HepG2 (cell line): ENCODE results near the gene KAZN. TPM values are rescaled to one million over a fixed set of nuclear protein-coding genes. Genes with fewer than 3 reads are reported as not detected.

Experiments used
- ATAC-seq: fragments of 200-7000 bp; cut with Tn5 transposase; 3 replicates; pipeline ENCODE4 v1.9.1; 2020; ENCODE audit warnings: mild to moderate bottlenecking, moderate library complexity
- BruUV-seq: library from RNA; stranded (reverse); fragments of 400-500 nt; replicated peaks from 2 replicates; lab custom pipeline; 2021; lab: Mats Ljungman, UMichigan
- CTCF ChIA-PET: fragments of 300-600 bp; formaldehyde crosslinking; extraction: SDS; loops from one replicate; lab custom pipeline; 2021; ENCODE audit warnings: low total read pairs, inconsistent platforms, low intra/inter-chr PET ratio; lab: Yijun Ruan, JAX
- POLR2A ChIA-PET: fragments of 350-600 bp; sonication (Branson Sonifier 250); formaldehyde crosslinking; loops from one replicate; lab custom pipeline; 2020; ENCODE audit warnings: antibody characterized with exemption, inconsistent platforms; lab: Yijun Ruan, JAX
- DNase-seq: peaks from one replicate; pipeline ENCODE4 v3.0.0-alpha.2; 2015; ENCODE audit warnings: low spot score
- FAIRE-seq: peaks from 3 replicates; lab custom pipeline; 2011; peaks lifted over from hg19 to GRCh38; lab: Jason Lieb, UNC
- H2AFZ ChIP-seq: one replicate; pipeline ENCODE4 v1.6.1; 2011; ENCODE audit warnings: low read length, inconsistent platforms
- H3K27ac ChIP-seq: fragments of 300-600 bp; 3 replicates; pipeline ENCODE4 v1.8.0; 2011; ENCODE audit warnings: mixed run types, mild to moderate bottlenecking, mixed read lengths, low read length, inconsistent platforms; ENCODE audit not compliant: insufficient read depth; ENCODE audit errors: extremely low read length
- H3K27me3 ChIP-seq, 2 experiments: fragments of 200-600 bp in 1 of 2; 2 replicates in 1 of 2; 3 replicates in 1 of 2; pipeline versions ENCODE4 v1.6.0 to v1.8.0; 2011; ENCODE audit warnings: low read length in 2 of 2, mild to moderate bottlenecking in 2 of 2, moderate library complexity in 2 of 2, inconsistent platforms in 1 of 2; ENCODE audit not compliant: insufficient read depth in 2 of 2, control insufficient read depth in 1 of 2
- H3K36me3 ChIP-seq, 2 experiments: fragments of 200-600 bp in 1 of 2; replicated peaks in 1 of 2; 2 replicates in 1 of 2; 3 replicates in 1 of 2; pipeline versions ENCODE4 v1.5.1 to v1.8.0; 2011; ENCODE audit warnings: low read length in 2 of 2, inconsistent platforms in 1 of 2; ENCODE audit not compliant: insufficient read depth in 2 of 2, control insufficient read depth in 1 of 2
- H3K4me1 ChIP-seq: 2 replicates; pipeline ENCODE4 v1.5.1; 2012; ENCODE audit warnings: low read length, inconsistent platforms; ENCODE audit not compliant: insufficient read depth
- H3K4me2 ChIP-seq: 2 replicates; pipeline ENCODE4 v1.6.0; 2011; ENCODE audit warnings: low read depth, low read length, inconsistent platforms
- H3K4me3 ChIP-seq, 3 experiments: fragments of 200-600 bp in 1 of 3; sonication (generic), shearing (Covaris generic) in 1 of 3; replicated peaks in 1 of 3; 2 replicates each; pipeline ENCODE4 v1.5.1; 2011 to 2016; ENCODE audit warnings: low read length in 3 of 3, inconsistent platforms in 2 of 3, low read depth in 2 of 3, mild to moderate bottlenecking in 2 of 3, control low read depth in 1 of 3, mixed read lengths in 1 of 3; ENCODE audit not compliant: insufficient read depth in 1 of 3
- H3K79me2 ChIP-seq: one replicate; pipeline ENCODE4 v1.6.1; 2011; ENCODE audit warnings: low read length, inconsistent platforms; ENCODE audit not compliant: insufficient read depth
- H3K9ac ChIP-seq: 2 replicates; pipeline ENCODE4 v1.6.0; 2011; ENCODE audit warnings: mild to moderate bottlenecking, low read depth, low read length, inconsistent platforms; ENCODE audit not compliant: insufficient read depth
- H3K9me3 ChIP-seq: 2 replicates; pipeline ENCODE4 v1.5.1; 2012; ENCODE audit warnings: mild to moderate bottlenecking, low read length
- H4K20me1 ChIP-seq: 2 replicates; pipeline ENCODE4 v1.6.0; 2011; ENCODE audit warnings: inconsistent platforms, mild to moderate bottlenecking, low read length, moderate library complexity; ENCODE audit not compliant: insufficient read depth
- FOSL1 ChIP-seq: sonication (generic); formaldehyde crosslinking; IDR thresholded peaks from 2 replicates; pipeline ENCODE4 v1.9.0; 2021; ENCODE audit warnings: missing genetic modification reagents, borderline replicate concordance
- GLI4 ChIP-seq: sonication (generic); formaldehyde crosslinking; IDR thresholded peaks from 2 replicates; pipeline ENCODE4 v1.5.1; 2020; ENCODE audit warnings: missing genetic modification reagents, mild to moderate bottlenecking, moderate library complexity, borderline replicate concordance
- IKZF4 ChIP-seq: sonication (generic); formaldehyde crosslinking; IDR thresholded peaks from 2 replicates; pipeline ENCODE4 v1.5.1; 2020; ENCODE audit warnings: borderline replicate concordance, mild to moderate bottlenecking, low read depth, missing genetic modification reagents; ENCODE audit errors: not compliant biosample characterization
- PAX8 ChIP-seq: sonication (generic); formaldehyde crosslinking; IDR thresholded peaks from 2 replicates; pipeline ENCODE4 v1.8.0; 2022; ENCODE audit warnings: mild to moderate bottlenecking, missing genetic modification reagents, borderline replicate concordance
- TBX3 ChIP-seq: fragments of 450-650 bp; IDR thresholded peaks from 2 replicates; pipeline ENCODE4 v1.6.1; 2017; ENCODE audit warnings: antibody characterized with exemption, mild to moderate bottlenecking, inconsistent platforms, borderline replicate concordance
- U2AF2 ChIP-seq: fragments of 200-400 bp; formaldehyde crosslinking; IDR thresholded peaks from 2 replicates; pipeline ENCODE4 v1.6.1; 2017; ENCODE audit warnings: low read depth, mild to moderate bottlenecking, low read length
- XBP1 ChIP-seq: sonication (generic); formaldehyde crosslinking; IDR thresholded peaks from 2 replicates; pipeline ENCODE4 v1.5.0; 2020; ENCODE audit warnings: missing genetic modification reagents
- ZEB1 ChIP-seq: IDR thresholded peaks from 2 replicates; pipeline ENCODE4 v1.6.1; 2012; ENCODE audit warnings: mild to moderate bottlenecking, low read depth, inconsistent platforms; ENCODE audit not compliant: insufficient replicate concordance
- ZFP36L1 ChIP-seq: sonication (generic); formaldehyde crosslinking; IDR thresholded peaks from 2 replicates; pipeline ENCODE4 v1.8.0; 2022; ENCODE audit warnings: mild to moderate bottlenecking, missing genetic modification reagents, moderate library complexity
- ZNF383 ChIP-seq: sonication (generic); formaldehyde crosslinking; IDR thresholded peaks from 2 replicates; pipeline ENCODE4 v1.4.0; 2020; ENCODE audit warnings: missing genetic modification reagents, mild to moderate bottlenecking, borderline replicate concordance
- ZNF530 ChIP-seq: sonication (generic); formaldehyde crosslinking; IDR thresholded peaks from 2 replicates; pipeline ENCODE4 v1.5.0; 2020; ENCODE audit warnings: low read depth, mild to moderate bottlenecking, missing genetic modification reagents
- ZNF550 ChIP-seq: sonication (generic); formaldehyde crosslinking; IDR thresholded peaks from 2 replicates; pipeline ENCODE4 v1.4.0; 2020; ENCODE audit warnings: mild to moderate bottlenecking, missing genetic modification reagents, borderline replicate concordance
- ZNF788 ChIP-seq: sonication (generic); formaldehyde crosslinking; IDR thresholded peaks from 2 replicates; pipeline ENCODE4 v1.5.0; 2020; ENCODE audit warnings: mild to moderate bottlenecking, missing genetic modification reagents, borderline replicate concordance
- ZSCAN31 ChIP-seq: sonication (generic); formaldehyde crosslinking; IDR thresholded peaks from 2 replicates; pipeline ENCODE4 v1.5.0; 2020; ENCODE audit warnings: low read depth, mild to moderate bottlenecking, missing genetic modification reagents
- WGBS: methylation state at CpG from one replicate; pipeline ENCODE4 v1.1.6; 2017; ENCODE audit warnings: low lambda C conversion rate; 5-methylcytosine and 5-hydroxymethylcytosine counted together
- in situ Hi-C: cut with HindIII; loops from 2 replicates; pipeline ENCODE4 v1.10.0; 2017; ENCODE audit warnings: low pct_unique_long_range_greater_than_20kb; ENCODE audit not compliant: extremely low pct_ligation_motif_present
- intact Hi-C: fragments of 100-400 bp; cut with micrococcal nuclease; formaldehyde crosslinking; loops from one replicate; pipeline ENCODE4 v1.10.0; 2022; ENCODE audit not compliant: unreplicated experiment
- polyA plus RNA-seq, 8 experiments: library from polyadenylated mRNA; depleted of rRNA in 3 of 8; stranded (reverse) in 7 of 8; unstranded in 1 of 8; fragments of >200 nt; fragmentation: Illumina TruSeq in 4 of 8; extraction: Trizol in 4 of 8; gene quantifications; 2 replicates each; pipeline versions ENCODE4 v1.2.1 to v1.2.3, GENCODE V29; 2011 to 2016; ENCODE audit warnings: low read depth in 4 of 8, missing spikeins in 1 of 8, mixed read lengths in 1 of 8; ENCODE audit not compliant: insufficient read depth in 1 of 8
- total RNA-seq, 5 experiments: library from RNA; depleted of rRNA; stranded (reverse); fragments of >200 nt; fragmentation: Illumina TruSeq; extraction: Trizol; gene quantifications; 2 replicates each; pipeline ENCODE4 v1.2.3, GENCODE V29; 2016; ENCODE audit warnings: low read depth in 1 of 5
- TF ChIP-seq, protein P1 (sequence below): sonication (generic); formaldehyde crosslinking; IDR thresholded peaks from 2 replicates; pipeline ENCODE4 v1.5.1; 2020; ENCODE audit warnings: missing genetic modification reagents, mild to moderate bottlenecking, borderline replicate concordance
- TF ChIP-seq, protein P2 (sequence below): sonication (generic); formaldehyde crosslinking; conservative IDR thresholded peaks from 2 replicates; pipeline ENCODE4 v1.8.0; 2022; ENCODE audit warnings: mild to moderate bottlenecking, moderate library complexity, missing genetic modification reagents
- TF ChIP-seq, protein P3 (sequence below): sonication (generic); formaldehyde crosslinking; IDR thresholded peaks from 2 replicates; pipeline ENCODE4 v1.5.0; 2020; ENCODE audit warnings: missing genetic modification reagents
- TF ChIP-seq, protein P4 (sequence below): IDR thresholded peaks from 2 replicates; pipeline ENCODE4 v1.6.1; 2018; ENCODE audit warnings: missing genetic modification reagents, mild to moderate bottlenecking, missing compliant biosample characterization

Gene KAZN
- total and polyA plus RNA-seq, 2 of the 13 experiments (the other 11 are each of a cell fraction or from before 2014, with no cell fraction given): 10.4 to 13.5 TPM

DNA sequence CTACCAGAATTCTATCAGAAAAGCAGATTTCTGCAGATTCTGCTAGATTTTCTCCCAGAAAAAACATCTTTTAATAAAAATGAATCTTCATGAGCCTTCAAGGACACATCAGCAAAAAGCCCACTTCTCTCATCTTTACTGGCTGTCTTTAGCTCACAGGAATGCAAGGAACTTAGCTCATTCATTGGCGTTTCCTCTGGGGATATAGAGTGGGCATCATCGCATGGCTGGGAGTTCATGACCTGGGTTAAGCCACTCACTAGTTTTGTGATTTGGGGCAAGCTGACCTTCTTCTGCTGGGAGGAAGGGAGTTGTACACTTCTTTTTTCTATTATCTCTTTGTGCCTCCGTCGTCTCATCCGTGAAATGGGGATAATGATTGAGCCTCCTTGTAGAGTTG, 149.7 kb downstream of the KAZN start:
- H3K4me3 ChIP-seq: no peak overlapping the region
- no peak overlapping the region for H3K27ac ChIP-seq
- H3K4me2 ChIP-seq: no peak overlapping the region
- no peak for ATAC-seq
- H3K9me3 ChIP-seq: no peaks in the 10 kb centered on the region
- no peak overlapping the region for H3K9ac ChIP-seq
- no peak overlapping the region for H2AFZ ChIP-seq
- no peaks in the 10 kb centered on the region for H3K36me3 ChIP-seq
- POLR2A ChIA-PET: no interaction called here
- no peaks in the 10 kb centered on the region for H3K79me2 ChIP-seq
- CTCF ChIA-PET: no interaction called here
- intact Hi-C loops (no loop called here), in situ Hi-C loops (no loop called here)
- H3K27me3 ChIP-seq: peaks cover 0 to 6% of the 10 kb centered on the region in 2 experiments; a peak in 2 of 5 replicates
- H3K4me1 ChIP-seq: no peaks in the 10 kb centered on the region
- no peaks in the 10 kb centered on the region for H4K20me1 ChIP-seq
- no peak for DNase-seq
- TF ChIP-seq, protein P1, sequence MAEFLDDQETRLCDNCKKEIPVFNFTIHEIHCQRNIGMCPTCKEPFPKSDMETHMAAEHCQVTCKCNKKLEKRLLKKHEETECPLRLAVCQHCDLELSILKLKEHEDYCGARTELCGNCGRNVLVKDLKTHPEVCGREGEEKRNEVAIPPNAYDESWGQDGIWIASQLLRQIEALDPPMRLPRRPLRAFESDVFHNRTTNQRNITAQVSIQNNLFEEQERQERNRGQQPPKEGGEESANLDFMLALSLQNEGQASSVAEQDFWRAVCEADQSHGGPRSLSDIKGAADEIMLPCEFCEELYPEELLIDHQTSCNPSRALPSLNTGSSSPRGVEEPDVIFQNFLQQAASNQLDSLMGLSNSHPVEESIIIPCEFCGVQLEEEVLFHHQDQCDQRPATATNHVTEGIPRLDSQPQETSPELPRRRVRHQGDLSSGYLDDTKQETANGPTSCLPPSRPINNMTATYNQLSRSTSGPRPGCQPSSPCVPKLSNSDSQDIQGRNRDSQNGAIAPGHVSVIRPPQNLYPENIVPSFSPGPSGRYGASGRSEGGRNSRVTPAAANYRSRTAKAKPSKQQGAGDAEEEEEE: no peak
- TF ChIP-seq ZNF530 (CRISPR knock-in tag) (no peak), ZSCAN31 (CRISPR knock-in tag) (no peak), PAX8 (CRISPR knock-in tag) (no peak), FOSL1 (no peak), ZNF788 (CRISPR knock-in tag) (no peak), TBX3 (no peak), ZFP36L1 (CRISPR knock-in tag) (no peak), ZNF550 (no peak), ZEB1 (no peak), IKZF4 (CRISPR knock-in tag) (no peak), XBP1 (no peak), U2AF2 (no peak), GLI4 (CRISPR knock-in tag) (no peak), ZNF383 (CRISPR knock-in tag) (no peak)
- TF ChIP-seq, protein P2, sequence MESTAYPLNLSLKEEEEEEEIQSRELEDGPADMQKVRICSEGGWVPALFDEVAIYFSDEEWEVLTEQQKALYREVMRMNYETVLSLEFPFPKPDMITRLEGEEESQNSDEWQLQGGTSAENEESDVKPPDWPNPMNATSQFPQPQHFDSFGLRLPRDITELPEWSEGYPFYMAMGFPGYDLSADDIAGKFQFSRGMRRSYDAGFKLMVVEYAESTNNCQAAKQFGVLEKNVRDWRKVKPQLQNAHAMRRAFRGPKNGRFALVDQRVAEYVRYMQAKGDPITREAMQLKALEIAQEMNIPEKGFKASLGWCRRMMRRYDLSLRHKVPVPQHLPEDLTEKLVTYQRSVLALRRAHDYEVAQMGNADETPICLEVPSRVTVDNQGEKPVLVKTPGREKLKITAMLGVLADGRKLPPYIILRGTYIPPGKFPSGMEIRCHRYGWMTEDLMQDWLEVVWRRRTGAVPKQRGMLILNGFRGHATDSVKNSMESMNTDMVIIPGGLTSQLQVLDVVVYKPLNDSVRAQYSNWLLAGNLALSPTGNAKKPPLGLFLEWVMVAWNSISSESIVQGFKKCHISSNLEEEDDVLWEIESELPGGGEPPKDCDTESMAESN (CRISPR knock-in tag): no peak
- TF ChIP-seq, protein P3, sequence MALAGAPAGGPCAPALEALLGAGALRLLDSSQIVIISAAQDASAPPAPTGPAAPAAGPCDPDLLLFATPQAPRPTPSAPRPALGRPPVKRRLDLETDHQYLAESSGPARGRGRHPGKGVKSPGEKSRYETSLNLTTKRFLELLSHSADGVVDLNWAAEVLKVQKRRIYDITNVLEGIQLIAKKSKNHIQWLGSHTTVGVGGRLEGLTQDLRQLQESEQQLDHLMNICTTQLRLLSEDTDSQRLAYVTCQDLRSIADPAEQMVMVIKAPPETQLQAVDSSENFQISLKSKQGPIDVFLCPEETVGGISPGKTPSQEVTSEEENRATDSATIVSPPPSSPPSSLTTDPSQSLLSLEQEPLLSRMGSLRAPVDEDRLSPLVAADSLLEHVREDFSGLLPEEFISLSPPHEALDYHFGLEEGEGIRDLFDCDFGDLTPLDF: no peak
- TF ChIP-seq, protein P4, sequence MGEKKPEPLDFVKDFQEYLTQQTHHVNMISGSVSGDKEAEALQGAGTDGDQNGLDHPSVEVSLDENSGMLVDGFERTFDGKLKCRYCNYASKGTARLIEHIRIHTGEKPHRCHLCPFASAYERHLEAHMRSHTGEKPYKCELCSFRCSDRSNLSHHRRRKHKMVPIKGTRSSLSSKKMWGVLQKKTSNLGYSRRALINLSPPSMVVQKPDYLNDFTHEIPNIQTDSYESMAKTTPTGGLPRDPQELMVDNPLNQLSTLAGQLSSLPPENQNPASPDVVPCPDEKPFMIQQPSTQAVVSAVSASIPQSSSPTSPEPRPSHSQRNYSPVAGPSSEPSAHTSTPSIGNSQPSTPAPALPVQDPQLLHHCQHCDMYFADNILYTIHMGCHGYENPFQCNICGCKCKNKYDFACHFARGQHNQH (CRISPR knock-in tag): no peak
- 17% methylated on average over 5 of the region's 5 CpGs for WGBS
- no peak for FAIRE-seq
- no TSS peak for BruUV-seq
